GM19239 (cell line): ENCODE data around the gene LRRC45.
A peak's percentile ranks its signal among the peaks of the same experiment; 100 is the strongest.
"Not testable (repeated sequence)": the region's sequence is repeated elsewhere in the genome, so short reads cannot be mapped to it uniquely, and the experiment has no call there.

Experiments used
- DNase-seq: peaks from one replicate; pipeline ENCODE4 v3.0.0; 2011; ENCODE audit warnings: low spot score; ENCODE audit not compliant: insufficient read length
- FAIRE-seq: peaks from 2 replicates; lab custom pipeline; 2011; peaks lifted over from hg19 to GRCh38; lab: Jason Lieb, UNC

Gene LRRC45

DNA sequence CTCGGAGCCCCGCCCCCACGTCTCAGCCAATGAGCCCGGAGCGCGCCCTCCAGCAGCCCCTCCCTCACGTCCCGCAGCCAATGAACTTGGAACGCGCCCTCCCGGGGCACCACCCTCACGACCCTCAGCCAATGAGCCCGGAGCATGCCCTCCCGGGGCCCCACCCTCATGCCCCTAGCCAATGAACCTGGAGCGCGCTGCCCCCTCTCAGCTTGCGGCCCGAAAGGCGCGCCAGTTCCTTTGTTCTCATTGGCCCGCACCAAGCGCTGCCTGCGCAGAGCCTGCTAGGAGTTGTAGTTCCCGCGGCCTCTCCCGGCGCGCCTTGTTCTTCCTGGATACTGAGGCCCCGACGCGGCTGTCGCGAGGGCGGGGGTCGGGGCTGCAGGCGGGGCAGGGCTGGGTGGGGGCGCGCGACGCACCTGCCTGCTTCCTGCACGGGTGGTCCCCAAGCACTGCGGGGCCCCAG lies at the start of gene LRRC45:
TSS of gene LRRC45 (plus strand) at position 325 of the 466 bp plus-strand sequence. CDS start 339 bp downstream, outside the sequence.
- FAIRE-seq (peak; percentile 99), DNase-seq (peak; percentile 99)

GRCh38 chr17:81973432-81973831 lies 49.7 kb upstream of the LRRC45 start:
- DNase-seq (no peak), FAIRE-seq (no peak)

DNA sequence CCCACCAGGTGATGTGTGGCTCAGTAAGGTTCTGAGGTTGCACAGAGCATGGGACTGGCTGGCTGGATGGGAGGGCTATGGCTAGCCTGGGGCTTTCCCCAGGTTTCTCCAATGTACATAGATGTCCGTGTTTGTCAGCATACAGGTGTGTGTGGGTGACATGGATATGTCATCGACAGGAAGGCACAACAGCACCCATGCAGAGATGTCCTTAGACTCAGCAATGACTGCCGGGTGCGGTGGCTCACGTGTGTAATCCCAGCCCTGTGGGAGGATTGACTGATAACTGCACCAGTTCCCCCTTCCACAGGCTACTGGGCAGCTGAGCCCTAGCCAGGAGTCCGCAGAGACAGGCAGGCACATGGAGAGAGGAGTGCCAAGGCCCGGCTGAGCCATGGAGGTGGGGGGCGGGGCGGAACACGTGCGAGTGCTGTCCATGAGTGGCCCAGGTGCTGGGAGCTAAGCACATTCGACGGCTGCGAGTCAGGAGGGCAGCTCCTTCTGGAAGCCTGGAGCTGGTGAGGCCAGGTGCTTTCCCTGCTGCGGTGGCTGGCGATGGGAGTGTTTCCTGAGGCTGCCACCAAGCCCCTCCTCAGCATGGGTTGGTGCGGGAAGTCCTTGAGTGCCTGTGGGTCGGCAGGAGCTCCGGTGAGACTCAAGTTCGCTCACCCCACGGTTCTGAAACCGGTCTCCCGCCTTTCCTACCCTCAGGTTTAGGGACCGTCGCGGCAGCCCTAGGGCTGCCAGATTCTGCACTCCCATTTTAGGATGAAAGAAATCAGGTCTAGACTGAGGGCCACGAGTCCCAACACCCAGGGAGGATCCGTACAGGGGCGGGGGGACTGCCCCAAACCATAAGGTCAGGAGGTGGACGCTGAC lies 46.5 kb upstream of the LRRC45 start:
- no peak for FAIRE-seq
- DNase-seq: no peak

GRCh38 chr17:81977211-81977808 lies 45.8 kb upstream of the LRRC45 start, which contains the start of gene ASPSCR1:
Gene ASPSCR1 (plus strand): TSS chr17:81977629. CDS start chr17:81977647, 18 bp downstream.
- DNase-seq (peak; percentile 90), FAIRE-seq (peak; percentile 80)

GRCh38 chr17:81978524-81979298 lies 44.4 kb upstream of the LRRC45 start:
- DNase-seq (no peak), FAIRE-seq (no peak)

GRCh38 chr17:81980122-81980521 lies 43.0 kb upstream of the LRRC45 start:
- DNase-seq (no peak), FAIRE-seq (no peak)

- DNase-seq (no peak), FAIRE-seq (no peak)
Observed at GRCh38 chr17:81980707-81981343, 42.3 kb upstream of the LRRC45 start.

- not testable (repeated sequence) for FAIRE-seq, DNase-seq
Observed at GRCh38 chr17:81981511-81981910, 41.6 kb upstream of the LRRC45 start.

GRCh38 chr17:81983011-81983638 lies 40.0 kb upstream of the LRRC45 start:
- DNase-seq (no peak), FAIRE-seq (no peak)

DNA sequence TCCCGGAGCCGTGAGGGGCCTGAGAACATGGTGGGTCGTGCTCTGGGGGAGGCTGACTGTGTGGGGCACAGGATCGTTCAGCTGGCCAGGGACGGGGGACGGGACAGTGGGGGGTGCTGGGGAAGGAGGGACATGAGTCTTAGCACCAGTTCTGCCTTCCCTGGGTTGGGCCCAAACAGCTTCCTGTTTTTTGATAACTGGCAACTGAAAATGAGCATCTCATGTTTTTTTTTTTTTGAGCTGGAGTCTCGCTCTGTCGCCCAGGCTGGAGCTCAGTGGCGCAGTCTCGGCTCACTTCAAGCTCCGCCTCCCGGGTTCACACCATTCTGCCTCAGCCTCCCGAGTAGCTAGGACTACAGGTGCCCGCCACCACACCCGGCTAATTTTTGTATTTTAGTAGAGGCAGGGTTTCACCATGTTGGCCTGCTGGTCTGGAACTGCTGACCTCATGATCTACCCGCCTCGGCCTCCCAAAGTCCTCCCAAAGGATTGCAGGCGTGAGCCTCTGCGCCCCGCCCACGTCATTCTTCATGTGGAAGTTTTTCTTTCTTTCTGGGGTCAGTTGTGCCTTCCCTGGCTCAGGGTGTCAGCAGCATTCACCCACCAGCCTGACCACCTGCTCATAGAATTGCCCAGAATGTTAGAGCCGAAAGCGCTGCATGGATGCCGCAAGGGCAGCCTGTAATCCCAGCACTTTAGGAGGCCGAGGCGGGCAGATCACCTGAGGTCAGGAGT lies 39.3 kb upstream of the LRRC45 start:
- FAIRE-seq: no peak

GRCh38 chr17:81984773-81985410 lies 38.2 kb upstream of the LRRC45 start:
- no peak for FAIRE-seq

More for the DNA sequence above, 39.3 kb upstream of the LRRC45 start:
- no peak for DNase-seq

GRCh38 chr17:81986606-81987005 lies 36.5 kb upstream of the LRRC45 start:
- DNase-seq (no peak), FAIRE-seq (no peak)

More at GRCh38 chr17:81984773-81985410, 38.2 kb upstream of the LRRC45 start:
- no peak for DNase-seq

- no peak for FAIRE-seq
Observed at GRCh38 chr17:81987161-81987770, 35.8 kb upstream of the LRRC45 start.

GRCh38 chr17:81990836-81991683 lies 32.0 kb upstream of the LRRC45 start:
- no peak for DNase-seq

More at GRCh38 chr17:81987161-81987770, 35.8 kb upstream of the LRRC45 start:
- DNase-seq: no peak

GRCh38 chr17:81991684-81992305 lies 31.3 kb upstream of the LRRC45 start:
- no peak for DNase-seq
- FAIRE-seq: no peak

More at GRCh38 chr17:81990836-81991683, 32.0 kb upstream of the LRRC45 start:
- no peak for FAIRE-seq

GRCh38 chr17:81992306-81993102 lies 30.6 kb upstream of the LRRC45 start:
- FAIRE-seq (no peak), DNase-seq (no peak)
